Neural progenitor cell (in vitro differentiated cells): ENCODE results near the gene ZNF346.

Experiments
- CTCF ChIP-seq: fragments of 200-600 bp; sonication (generic); IDR thresholded peaks from 2 replicates; pipeline ENCODE4 v1.5.1; 2017; ENCODE audit warnings: antibody characterized with exemption, mild to moderate bottlenecking
- EZH2 ChIP-seq: fragments of 200-600 bp; sonication (generic); IDR thresholded peaks from 2 replicates; pipeline ENCODE4 v1.6.1; 2017; ENCODE audit warnings: antibody characterized with exemption, mild to moderate bottlenecking, moderate library complexity

- TF ChIP-seq CTCF (peak; percentile 91), EZH2 (no peak)
Measured at GRCh38 chr5:177071666-177072385, 49.3 kb downstream of the ZNF346 start.
